Neural crest cell (in vitro differentiated cells): Measurements from ENCODE around the gene RAD18. TPM values are rescaled to one million over a fixed set of nuclear protein-coding genes. Genes with fewer than 3 reads are reported as not detected.

Source experiments
- DNase-seq: peaks from one replicate; pipeline ENCODE4 v3.0.0; 2021; ENCODE audit warnings: low read depth, mixed read lengths, low spot score
- H3K27ac Mint-ChIP-seq: one replicate; pipeline ENCODE4 v1.8.0; 2021; ENCODE audit warnings: mild to moderate bottlenecking, mixed read lengths; ENCODE audit not compliant: unreplicated experiment
- H3K27me3 Mint-ChIP-seq: 2 replicates; pipeline ENCODE4 v1.8.0; 2021; ENCODE audit warnings: low read depth, mild to moderate bottlenecking, mixed read lengths
- H3K36me3 Mint-ChIP-seq: 2 replicates; pipeline ENCODE4 v1.8.0; 2021; ENCODE audit warnings: low read depth, mild to moderate bottlenecking, mixed read lengths
- H3K4me1 Mint-ChIP-seq: 2 replicates; pipeline ENCODE4 v1.8.0; 2021; ENCODE audit warnings: mixed read lengths
- H3K4me3 Mint-ChIP-seq: one replicate; pipeline ENCODE4 v1.8.0; 2021; ENCODE audit warnings: mild to moderate bottlenecking, mixed read lengths
- H3K9me3 Mint-ChIP-seq: 2 replicates; pipeline ENCODE4 v1.8.0; 2021; ENCODE audit warnings: mixed read lengths
- total RNA-seq: library from RNA; stranded (reverse); gene quantifications from 2 replicates; pipeline ENCODE4 v1.2.1, GENCODE V29; 2021
- TF ChIP-seq, protein P1 (sequence below): fragments of 200-600 bp; sonication (generic); conservative IDR thresholded peaks from 2 replicates; pipeline ENCODE4 v1.5.0; 2021; ENCODE audit warnings: antibody characterized with exemption, mild to moderate bottlenecking

The RAD18 gene
- total RNA-seq, 1 donor from 2014 or later, result 36.3 TPM

DNA sequence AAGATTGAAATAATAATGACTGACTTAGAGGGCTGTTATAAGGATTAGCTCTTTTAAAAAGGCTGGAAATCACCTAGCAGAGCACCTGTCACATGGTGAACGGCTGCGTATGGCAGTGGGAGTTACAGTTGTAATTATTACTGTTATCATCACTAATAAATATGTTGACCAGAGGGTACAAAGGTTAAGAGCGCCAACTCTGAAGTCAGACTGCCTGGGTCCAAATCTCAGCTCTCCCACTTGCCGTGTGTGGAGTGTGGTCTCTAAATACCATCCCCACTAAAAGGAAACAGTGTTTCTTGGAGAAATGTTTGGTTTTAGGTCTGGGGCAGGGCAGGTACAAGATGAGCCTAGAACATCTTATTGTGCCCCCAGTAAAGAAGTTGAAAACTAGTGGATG, 6.0 kb upstream of the RAD18 start:
- peaks cover 20% of the 10 kb centered on the region for H3K4me1 Mint-ChIP-seq
- DNase-seq, result no peak
- no peak overlapping the region for H3K27ac Mint-ChIP-seq
- no peak overlapping the region for H3K4me3 Mint-ChIP-seq
- no peaks in the 10 kb centered on the region for H3K36me3 Mint-ChIP-seq
- TF ChIP-seq, protein P1, sequence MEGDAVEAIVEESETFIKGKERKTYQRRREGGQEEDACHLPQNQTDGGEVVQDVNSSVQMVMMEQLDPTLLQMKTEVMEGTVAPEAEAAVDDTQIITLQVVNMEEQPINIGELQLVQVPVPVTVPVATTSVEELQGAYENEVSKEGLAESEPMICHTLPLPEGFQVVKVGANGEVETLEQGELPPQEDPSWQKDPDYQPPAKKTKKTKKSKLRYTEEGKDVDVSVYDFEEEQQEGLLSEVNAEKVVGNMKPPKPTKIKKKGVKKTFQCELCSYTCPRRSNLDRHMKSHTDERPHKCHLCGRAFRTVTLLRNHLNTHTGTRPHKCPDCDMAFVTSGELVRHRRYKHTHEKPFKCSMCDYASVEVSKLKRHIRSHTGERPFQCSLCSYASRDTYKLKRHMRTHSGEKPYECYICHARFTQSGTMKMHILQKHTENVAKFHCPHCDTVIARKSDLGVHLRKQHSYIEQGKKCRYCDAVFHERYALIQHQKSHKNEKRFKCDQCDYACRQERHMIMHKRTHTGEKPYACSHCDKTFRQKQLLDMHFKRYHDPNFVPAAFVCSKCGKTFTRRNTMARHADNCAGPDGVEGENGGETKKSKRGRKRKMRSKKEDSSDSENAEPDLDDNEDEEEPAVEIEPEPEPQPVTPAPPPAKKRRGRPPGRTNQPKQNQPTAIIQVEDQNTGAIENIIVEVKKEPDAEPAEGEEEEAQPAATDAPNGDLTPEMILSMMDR, result no peak
- H3K9me3 Mint-ChIP-seq, result no peaks in the 10 kb centered on the region
- peaks cover 16% of the 10 kb centered on the region for H3K27me3 Mint-ChIP-seq

DNA sequence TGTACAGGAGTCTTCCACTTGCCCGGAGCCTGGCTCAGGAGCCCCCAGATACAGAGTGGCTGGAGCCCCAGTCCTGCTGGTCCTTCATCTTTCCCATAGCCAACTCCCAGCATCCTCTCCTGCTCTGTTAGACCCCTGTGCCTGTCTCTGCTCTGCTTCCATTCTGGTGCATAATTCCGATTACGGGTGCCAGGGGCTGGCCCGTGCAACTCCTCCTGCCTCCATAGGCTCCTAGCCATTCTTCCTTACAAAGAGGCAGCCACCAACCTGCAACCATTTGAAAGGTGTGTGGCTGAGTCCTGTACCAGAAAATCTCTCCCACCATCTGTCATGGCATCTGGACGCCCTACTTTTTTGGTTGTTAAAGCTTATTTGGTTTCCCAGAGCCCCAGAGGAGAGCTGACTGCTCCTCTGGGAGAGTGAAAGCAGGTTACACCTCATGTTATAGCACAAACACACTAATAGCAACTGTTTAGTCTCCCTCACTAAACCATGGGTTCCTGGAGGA, 5.2 kb upstream of the RAD18 start:
- Mint-ChIP-seq H3K9me3 (no peaks in the 10 kb centered on the region), H3K4me3 (peak overlapping the region; percentile 15), H3K36me3 (no peaks in the 10 kb centered on the region), H3K27me3 (peaks cover 16% of the 10 kb centered on the region), H3K4me1 (peaks cover 26% of the 10 kb centered on the region), H3K27ac (no peak overlapping the region)
- DNase-seq, result no peak
- TF ChIP-seq, protein P1, result no peak

DNA sequence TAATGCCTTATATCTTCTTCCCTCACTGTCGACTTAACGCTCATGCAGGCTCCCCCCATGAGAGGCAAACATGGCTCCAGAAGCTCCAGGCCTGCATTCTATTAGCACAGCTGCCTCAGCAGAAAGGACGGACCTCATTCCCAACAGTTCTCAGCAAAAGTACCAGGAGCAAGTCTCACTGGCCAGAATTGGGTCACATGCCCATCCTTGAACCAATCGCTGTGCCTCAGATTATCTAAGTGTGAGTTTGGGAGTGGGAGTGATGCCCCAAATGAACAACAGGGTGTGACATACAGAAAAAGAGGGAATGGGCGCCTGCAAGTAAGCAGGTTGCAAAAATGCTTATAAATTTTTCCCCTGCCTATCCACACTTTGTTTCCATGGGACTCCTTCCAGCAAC, 4.3 kb upstream of the RAD18 start:
- no peaks in the 10 kb centered on the region for H3K36me3 Mint-ChIP-seq
- DNase-seq, result no peak

DNA sequence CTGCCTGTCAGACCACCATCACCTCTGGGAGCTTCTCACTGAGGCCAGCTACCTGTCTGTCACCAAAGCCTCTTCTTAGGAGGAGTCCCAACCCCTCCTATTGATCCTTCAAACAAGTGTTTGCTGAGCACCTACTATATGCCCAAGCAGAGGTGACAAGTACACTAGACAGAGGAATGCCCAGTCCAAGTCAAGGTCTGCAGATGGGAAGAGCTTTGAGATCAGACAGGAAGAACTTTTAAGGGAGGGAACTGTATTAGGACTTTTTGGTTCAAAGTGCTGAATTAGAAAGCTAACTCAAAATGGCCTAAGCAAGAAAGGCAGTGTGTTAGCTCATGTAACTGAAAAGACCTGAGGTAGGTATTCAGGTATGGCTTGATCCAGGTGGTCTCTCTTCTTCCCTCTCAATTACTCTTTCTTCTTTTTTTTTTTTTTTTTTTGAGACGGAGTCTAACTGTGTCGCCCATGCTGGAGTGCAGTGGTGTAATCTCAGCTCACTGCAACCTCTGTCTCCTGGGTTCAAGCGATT, 3.6 kb upstream of the RAD18 start:
- Mint-ChIP-seq H3K36me3 (no peaks in the 10 kb centered on the region), H3K27me3 (peaks cover 16% of the 10 kb centered on the region), H3K4me1 (peaks cover 41% of the 10 kb centered on the region), H3K4me3 (no peak overlapping the region), H3K9me3 (no peaks in the 10 kb centered on the region), H3K27ac (no peak overlapping the region)
- no peak for DNase-seq
- TF ChIP-seq, protein P1, result no peak

More for the DNA sequence above, 4.3 kb upstream of the RAD18 start:
- Mint-ChIP-seq H3K27me3 (peaks cover 16% of the 10 kb centered on the region), H3K27ac (no peak overlapping the region), H3K9me3 (no peaks in the 10 kb centered on the region), H3K4me3 (no peak overlapping the region), H3K4me1 (peaks cover 35% of the 10 kb centered on the region)
- TF ChIP-seq, protein P1, result no peak

DNA sequence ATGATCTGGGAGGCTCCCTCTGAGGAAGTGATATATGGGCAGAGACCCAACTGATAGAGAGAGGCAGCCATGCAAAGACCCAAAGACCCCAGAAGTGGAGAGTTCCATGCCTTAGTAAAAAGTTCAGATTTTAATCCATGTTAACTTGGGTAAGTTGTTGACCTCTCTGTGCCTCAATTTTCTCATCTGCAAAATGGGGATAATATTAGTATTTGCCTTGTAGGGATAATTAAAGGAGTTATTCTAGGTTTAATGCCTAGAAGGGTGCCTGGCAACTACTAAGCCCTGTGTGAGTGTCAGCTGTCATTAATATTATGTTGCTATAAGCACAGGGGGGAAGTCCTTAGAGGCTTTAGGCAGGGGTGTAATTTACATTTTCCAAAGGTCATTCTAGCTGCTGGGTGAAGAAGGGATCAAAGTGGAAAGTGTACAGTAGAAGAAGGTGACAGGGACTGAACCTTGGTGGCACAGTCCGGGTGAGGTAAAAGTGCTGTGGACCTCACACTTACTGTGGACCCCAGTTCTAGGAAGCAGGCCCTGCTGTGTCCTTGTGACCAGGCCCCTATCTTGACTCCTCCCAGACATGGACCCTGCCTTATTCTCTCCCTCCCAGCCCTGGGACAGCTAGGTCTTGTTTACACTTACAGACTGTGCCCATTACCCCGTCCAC, 3.0 kb upstream of the RAD18 start:
- TF ChIP-seq, protein P1, result no peak
- Mint-ChIP-seq H3K9me3 (no peaks in the 10 kb centered on the region), H3K27ac (no peak overlapping the region), H3K36me3 (no peaks in the 10 kb centered on the region), H3K4me3 (peak overlapping the region; percentile 9), H3K4me1 (peaks cover 46% of the 10 kb centered on the region), H3K27me3 (peaks cover 16% of the 10 kb centered on the region)
- no peak for DNase-seq
